H1 (cell line): Measurements from ENCODE around the gene ZNF593.

ENCODE experiments used
- EGR1 ChIP-seq: IDR thresholded peaks from 2 replicates; pipeline ENCODE4 v1.6.1; 2011; ENCODE audit warnings: low read depth, low read length, borderline replicate concordance
- EZH2 ChIP-seq: fragments of 200-600 bp; sonication (generic); IDR thresholded peaks from 2 replicates; pipeline ENCODE4 v1.7.1; 2012; ENCODE audit warnings: low read depth, mild to moderate bottlenecking, moderate library complexity, low read length, inconsistent platforms; ENCODE audit not compliant: severe bottlenecking
- KDM1A ChIP-seq: fragments of 200-600, 300-600 bp; sonication (generic); IDR thresholded peaks from 2 replicates; pipeline ENCODE4 v1.7.1; 2016; ENCODE audit warnings: mild to moderate bottlenecking, low read length, borderline replicate concordance
- NANOG ChIP-seq: IDR thresholded peaks from 2 replicates; pipeline ENCODE4 v1.6.1; 2011; ENCODE audit warnings: low read length, low read depth, mild to moderate bottlenecking, inconsistent platforms; ENCODE audit not compliant: insufficient read depth, poor library complexity, severe bottlenecking
- POLR2A ChIP-seq, 2 experiments: IDR thresholded peaks; 1 replicate in 1 of 2; 2 replicates in 1 of 2; pipeline ENCODE4 v1.6.1; 2011; ENCODE audit warnings: low read depth in 2 of 2, low read length in 2 of 2, mild to moderate bottlenecking in 2 of 2; ENCODE audit errors: control extremely low read depth in 1 of 2
- POLR2AphosphoS5 ChIP-seq: IDR thresholded peaks from 2 replicates; pipeline ENCODE4 v1.6.1; 2011; ENCODE audit warnings: low read depth, low read length
- RFX5 ChIP-seq: IDR thresholded peaks from 2 replicates; pipeline ENCODE4 v1.6.1; 2011; ENCODE audit warnings: low read depth, low read length, improper control_type of control experiment, borderline replicate concordance
- SP4 ChIP-seq: IDR thresholded peaks from 2 replicates; pipeline ENCODE4 v1.6.1; 2012; ENCODE audit warnings: low read length, inconsistent platforms
- TAF1 ChIP-seq: IDR thresholded peaks from 2 replicates; pipeline ENCODE4 v1.6.1; 2011; ENCODE audit warnings: mild to moderate bottlenecking, low read depth, low read length
- YY1 ChIP-seq: IDR thresholded peaks from 2 replicates; pipeline ENCODE4 v1.6.1; 2011; ENCODE audit warnings: low read depth, mild to moderate bottlenecking, low read length
- TF ChIP-seq, protein P1 (sequence below), 3 experiments: IDR thresholded peaks; 1 replicate in 2 of 3; 2 replicates in 1 of 3; pipeline versions ENCODE4 v1.5.1 to v1.6.1; 2011; ENCODE audit warnings: low read length in 3 of 3, mild to moderate bottlenecking in 3 of 3, inconsistent platforms in 2 of 3, low read depth in 1 of 3, moderate library complexity in 1 of 3; ENCODE audit not compliant: insufficient read depth in 1 of 3; ENCODE audit errors: control extremely low read depth in 1 of 3
- TF ChIP-seq, protein P2 (sequence below): IDR thresholded peaks from 2 replicates; pipeline ENCODE4 v1.6.1; 2011; ENCODE audit warnings: low read length, improper control_type of control experiment

DNA sequence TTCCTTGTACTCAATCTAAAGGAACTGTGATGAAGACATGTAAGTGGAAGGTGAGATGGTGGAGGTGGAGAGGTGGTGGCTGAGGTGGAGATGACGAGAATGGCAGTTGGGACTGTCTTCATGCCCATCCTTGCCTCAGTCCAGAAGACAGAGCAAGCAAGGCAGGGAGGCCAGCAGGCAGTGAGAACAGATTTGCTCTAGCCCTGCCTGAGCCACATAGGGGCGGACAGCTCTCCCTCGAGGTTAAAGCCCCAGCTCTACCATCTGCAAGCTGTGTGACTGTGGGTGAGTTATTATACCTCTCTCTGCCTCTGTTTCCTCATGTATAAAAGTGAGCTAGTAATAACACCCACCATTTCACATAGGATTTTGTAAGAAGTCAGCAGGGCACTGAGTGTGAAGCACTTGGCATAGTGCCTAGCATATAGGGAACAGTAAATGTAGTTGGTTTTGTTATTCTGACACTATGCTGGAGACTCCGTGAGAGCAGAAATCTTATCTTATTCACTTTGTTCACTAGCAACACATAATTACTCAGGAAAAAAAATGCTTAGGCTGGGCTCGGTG lies 15.7 kb upstream of the ZNF593 start:
- TF ChIP-seq, protein P1, sequence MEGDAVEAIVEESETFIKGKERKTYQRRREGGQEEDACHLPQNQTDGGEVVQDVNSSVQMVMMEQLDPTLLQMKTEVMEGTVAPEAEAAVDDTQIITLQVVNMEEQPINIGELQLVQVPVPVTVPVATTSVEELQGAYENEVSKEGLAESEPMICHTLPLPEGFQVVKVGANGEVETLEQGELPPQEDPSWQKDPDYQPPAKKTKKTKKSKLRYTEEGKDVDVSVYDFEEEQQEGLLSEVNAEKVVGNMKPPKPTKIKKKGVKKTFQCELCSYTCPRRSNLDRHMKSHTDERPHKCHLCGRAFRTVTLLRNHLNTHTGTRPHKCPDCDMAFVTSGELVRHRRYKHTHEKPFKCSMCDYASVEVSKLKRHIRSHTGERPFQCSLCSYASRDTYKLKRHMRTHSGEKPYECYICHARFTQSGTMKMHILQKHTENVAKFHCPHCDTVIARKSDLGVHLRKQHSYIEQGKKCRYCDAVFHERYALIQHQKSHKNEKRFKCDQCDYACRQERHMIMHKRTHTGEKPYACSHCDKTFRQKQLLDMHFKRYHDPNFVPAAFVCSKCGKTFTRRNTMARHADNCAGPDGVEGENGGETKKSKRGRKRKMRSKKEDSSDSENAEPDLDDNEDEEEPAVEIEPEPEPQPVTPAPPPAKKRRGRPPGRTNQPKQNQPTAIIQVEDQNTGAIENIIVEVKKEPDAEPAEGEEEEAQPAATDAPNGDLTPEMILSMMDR (IDR thresholded peaks at IDR 0.05; ENCODE audit: control extremely low read depth in 1 of 3, insufficient read depth in 1 of 3, low read depth in 1 of 3, low read length in 3 of 3) = no peak
- TF ChIP-seq EZH2 (no peak), TAF1 (no peak), POLR2A (IDR thresholded peaks at IDR 0.05; ENCODE audit: control extremely low read depth in 1 of 2, low read depth in 2 of 2, low read length in 2 of 2) (no peak), SP4 (no peak), YY1 (no peak), NANOG (no peak), POLR2AphosphoS5 (no peak; the same call in 1 of the 2 replicates), RFX5 (no peak), EGR1 (no peak), KDM1A (no peak)
- TF ChIP-seq, protein P2, sequence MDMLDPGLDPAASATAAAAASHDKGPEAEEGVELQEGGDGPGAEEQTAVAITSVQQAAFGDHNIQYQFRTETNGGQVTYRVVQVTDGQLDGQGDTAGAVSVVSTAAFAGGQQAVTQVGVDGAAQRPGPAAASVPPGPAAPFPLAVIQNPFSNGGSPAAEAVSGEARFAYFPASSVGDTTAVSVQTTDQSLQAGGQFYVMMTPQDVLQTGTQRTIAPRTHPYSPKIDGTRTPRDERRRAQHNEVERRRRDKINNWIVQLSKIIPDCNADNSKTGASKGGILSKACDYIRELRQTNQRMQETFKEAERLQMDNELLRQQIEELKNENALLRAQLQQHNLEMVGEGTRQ = no peak
